Ascending aorta (tissue), 2 donors: ENCODE results near the gene RAP1B. TPM values are rescaled to one million over a fixed set of nuclear protein-coding genes. Genes with fewer than 3 reads are reported as not detected.
A peak's percentile ranks its signal among the peaks of the same experiment; 100 is the strongest.

Source experiments
- DNase-seq, 2 donors: peaks; one replicate each; pipeline ENCODE4 v3.0.0-alpha.2; 2019; ENCODE audit warnings: low spot score in 2 of 2
- H3K27ac ChIP-seq, 2 donors: fragments of 200-600 bp; sonication (generic); one replicate each; pipeline ENCODE4 v1.5.1; 2016 to 2017; ENCODE audit warnings: mild to moderate bottlenecking in 1 of 2
- H3K27me3 ChIP-seq: fragments of 200-600 bp; sonication (generic); one replicate; pipeline ENCODE4 v1.5.1; 2017
- H3K36me3 ChIP-seq, 2 donors: fragments of 200-600 bp; sonication (generic); one replicate each; pipeline ENCODE4 v1.5.1; 2016
- H3K4me1 ChIP-seq, 2 donors: fragments of 200-600 bp; sonication (generic); one replicate each; pipeline ENCODE4 v1.5.1; 2016 to 2017; ENCODE audit warnings: mild to moderate bottlenecking in 1 of 2
- H3K4me3 ChIP-seq, 2 donors: fragments of 200-600 bp; sonication (generic); one replicate each; pipeline ENCODE4 v1.5.1; 2016 to 2017; ENCODE audit warnings: mild to moderate bottlenecking in 1 of 2
- H3K9me3 ChIP-seq, 2 donors: fragments of 200-600 bp; sonication (generic); one replicate each; pipeline ENCODE4 v1.5.1; 2016
- CTCF ChIP-seq, 3 experiments: fragments of 200-600 bp in 2 of 3; fragments of 450-650 bp in 1 of 3; sonication (generic) in 2 of 3; IDR thresholded peaks; one replicate each; pipeline ENCODE4 v1.5.1; 2016 to 2019; ENCODE audit warnings: antibody characterized with exemption in 3 of 3, mild to moderate bottlenecking in 1 of 3, moderate library complexity in 1 of 3
- intact Hi-C: fragments of 100-400 bp; cut with DNase I; formaldehyde crosslinking; loops from one replicate; pipeline ENCODE4 v1.15.1; 2023
- total RNA-seq: library from RNA; depleted of rRNA; stranded (reverse); fragments of >200 nt; gene quantifications from one replicate; pipeline ENCODE4 v1.1.0, GENCODE V29; 2016

RAP1B gene
- total RNA-seq, 1 donor from 2014 or later = 140 TPM

- H3K27me3 ChIP-seq = no peaks in the 10 kb centered on the region
- DNase-seq = no peak
- H3K27ac ChIP-seq = no peak overlapping the region
- H3K4me1 ChIP-seq = no peaks in the 10 kb centered on the region
- TF ChIP-seq CTCF (IDR thresholded peaks at IDR 0.05) = no peak
- H3K4me3 ChIP-seq = no peak overlapping the region
- intact Hi-C loops = no loop called here
- peaks cover 4 to 15% of the 10 kb centered on the region in 2 donors for H3K9me3 ChIP-seq
- no peaks in the 10 kb centered on the region for H3K36me3 ChIP-seq
Observed at GRCh38 chr12:68595241-68595640, 15.5 kb upstream of the RAP1B start.

- intact Hi-C loops = no loop called here
- TF ChIP-seq CTCF (IDR thresholded peaks at IDR 0.05) = no peak
- Histone ChIP-seq H3K36me3 (no peaks in the 10 kb centered on the region), H3K4me3 (no peak overlapping the region), H3K9me3 (no peaks in the 10 kb centered on the region), H3K27me3 (no peaks in the 10 kb centered on the region), H3K27ac (no peak overlapping the region), H3K4me1 (no peaks in the 10 kb centered on the region)
- no peak for DNase-seq
Observed at GRCh38 chr12:68601767-68602166, 8.9 kb upstream of the RAP1B start.

GRCh38 chr12:68602720-68603119 lies 8.0 kb upstream of the RAP1B start:
- no peak for TF ChIP-seq CTCF (IDR thresholded peaks at IDR 0.05)
- Histone ChIP-seq H3K4me1 (no peaks in the 10 kb centered on the region), H3K27ac (no peak overlapping the region), H3K9me3 (no peaks in the 10 kb centered on the region), H3K36me3 (no peaks in the 10 kb centered on the region), H3K4me3 (no peak overlapping the region), H3K27me3 (no peaks in the 10 kb centered on the region)
- intact Hi-C loops = no loop called here
- no peak for DNase-seq

- no peak overlapping the region for H3K4me3 ChIP-seq
- H3K36me3 ChIP-seq = no peaks in the 10 kb centered on the region
- no peaks in the 10 kb centered on the region for H3K9me3 ChIP-seq
- intact Hi-C loops = no loop called here
- no peak for DNase-seq
- TF ChIP-seq CTCF (IDR thresholded peaks at IDR 0.05) = no peak
- H3K4me1 ChIP-seq = peaks cover 5 to 6% of the 10 kb centered on the region in 2 donors
- no peaks in the 10 kb centered on the region for H3K27me3 ChIP-seq
- no peak overlapping the region for H3K27ac ChIP-seq
Observed at GRCh38 chr12:68608191-68608590, 2.5 kb upstream of the RAP1B start.

- H3K4me1 ChIP-seq = peaks cover 12 to 18% of the 10 kb centered on the region in 2 donors
- H3K27me3 ChIP-seq = no peaks in the 10 kb centered on the region
- H3K36me3 ChIP-seq = no peaks in the 10 kb centered on the region
- H3K4me3 ChIP-seq = peak overlapping the region; percentile 84 to 98
- H3K27ac ChIP-seq = peak overlapping the region; percentile 99 to 100
- TF ChIP-seq CTCF (IDR thresholded peaks at IDR 0.05) = no peak
- intact Hi-C loops = loop anchor here (1.0 to 10.0 kb wide), 9 partner anchors 76 to 1335 kb away; partner anchors contain the start of genes MDM1, MDM2 and NUP107
- no peaks in the 10 kb centered on the region for H3K9me3 ChIP-seq
- peak in 1 of 2 donors; percentile 74 for DNase-seq
Observed at GRCh38 chr12:68609998-68610369, 715 bp upstream of the RAP1B start.
